ENCODE results near the gene KLHL35.

KLHL35 gene

DNA sequence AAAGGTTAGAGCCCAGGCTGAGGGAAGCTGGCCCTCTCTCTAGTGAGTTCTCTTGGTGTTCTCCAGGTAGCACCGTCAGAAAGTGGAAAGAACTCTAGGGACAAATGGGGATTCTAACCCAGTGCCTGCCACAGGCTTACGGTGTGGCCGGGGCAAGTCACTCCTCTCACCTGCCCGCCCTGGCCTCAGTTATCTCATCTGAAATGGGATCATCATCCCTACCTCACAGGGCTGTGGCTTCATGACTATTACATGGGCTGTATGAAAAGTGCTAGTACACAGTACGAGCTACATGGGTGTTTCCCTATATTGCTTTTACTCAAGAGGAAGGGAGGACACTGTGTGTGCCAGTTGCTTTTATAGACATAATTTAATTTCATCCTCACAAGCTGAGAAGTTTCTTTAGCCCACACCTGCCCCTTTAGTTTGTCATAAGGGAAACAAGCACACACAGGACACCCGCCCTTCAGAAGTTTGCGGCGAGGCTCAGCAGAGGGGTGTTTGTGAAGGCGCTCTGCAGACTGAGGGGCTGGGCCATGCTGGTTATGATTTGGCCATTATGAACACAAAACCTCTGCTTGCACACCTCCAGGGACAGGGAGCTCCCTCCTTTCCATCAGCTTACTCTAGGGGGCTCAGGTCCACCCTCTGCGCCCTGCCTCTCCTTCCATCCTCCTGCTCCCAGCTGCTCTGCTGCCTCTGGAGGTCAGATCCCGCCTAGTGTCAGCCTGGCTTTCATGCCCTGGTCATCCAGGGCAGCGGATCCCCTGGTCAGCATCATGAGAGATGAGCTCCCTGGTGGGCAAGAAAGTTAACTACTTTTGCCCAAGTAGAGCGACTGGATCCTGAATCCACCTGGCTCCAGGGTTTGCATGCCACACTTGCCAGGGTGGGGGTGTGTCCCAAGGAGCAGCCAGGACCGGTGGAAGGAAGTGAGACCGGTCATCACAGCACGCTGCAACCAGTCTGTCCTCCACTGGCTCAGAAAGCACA, 1.2 kb downstream of the KLHL35 start:
- Histone ChIP-seq H3K4me3 (ENCODE audit: insufficient read depth, low read depth, low read length) (no peak overlapping the region), H3K9me3 (ENCODE audit: control insufficient read depth, low read length) (no peaks in the 10 kb centered on the region), H3K27me3 (ENCODE audit: control insufficient read depth, insufficient read depth, low read length, poor library complexity, severe bottlenecking) (peaks cover 58% of the 10 kb centered on the region), H3K36me3 (ENCODE audit: control insufficient read depth, insufficient read depth, low read length) (no peaks in the 10 kb centered on the region), H3K4me1 (ENCODE audit: control insufficient read depth, insufficient read depth, low read length) (peaks cover 7% of the 10 kb centered on the region), H3K27ac (ENCODE audit: insufficient read depth, low read depth, low read length, poor library complexity, severe bottlenecking) (no peak overlapping the region)
- 55 to 58% methylated on average over 16 of the region's 16 CpGs for WGBS, 2 experiments

DNA sequence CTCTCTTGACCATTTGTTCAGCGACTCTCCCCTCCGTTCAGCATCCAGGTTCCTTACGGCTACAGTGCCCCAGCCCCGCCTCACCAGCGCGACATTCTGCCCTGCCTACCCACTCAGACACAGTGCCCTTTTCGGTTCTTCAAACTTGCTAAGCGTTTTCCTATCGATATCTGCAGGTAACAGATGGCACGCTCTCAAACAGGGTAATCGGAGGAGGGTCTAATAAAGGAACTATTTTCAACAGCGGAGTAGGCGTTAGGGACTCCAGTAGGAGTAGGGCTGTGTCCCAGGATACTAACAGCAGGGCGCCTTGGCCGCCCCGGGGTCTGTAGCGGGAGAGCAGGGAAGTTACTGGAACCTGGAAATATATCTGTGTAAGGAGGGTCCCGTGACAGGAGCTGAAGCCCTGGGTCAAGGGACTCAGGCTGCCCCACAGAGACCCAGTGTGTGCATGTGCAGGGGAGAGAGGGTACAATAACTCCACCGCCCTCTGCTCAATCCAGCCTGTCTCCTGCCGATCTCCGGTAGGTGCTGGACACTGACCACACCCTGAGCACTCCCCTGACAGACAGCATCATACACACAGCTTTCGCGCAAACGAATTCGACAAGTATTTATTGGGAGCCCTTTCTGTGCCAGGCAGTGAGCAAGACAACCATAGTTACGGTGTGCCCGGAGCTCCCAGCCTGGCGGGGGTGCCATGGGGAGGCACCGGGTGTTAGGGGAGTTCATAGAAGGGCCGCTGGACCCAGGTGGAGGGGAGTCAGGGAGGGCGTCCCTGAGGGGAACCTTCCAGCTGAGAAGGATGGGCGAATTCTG, 2.1 kb downstream of the KLHL35 start:
- H3K27me3 ChIP-seq (ENCODE audit: control insufficient read depth, insufficient read depth, low read length, poor library complexity, severe bottlenecking), result peaks cover 58% of the 10 kb centered on the region
- WGBS, 2 experiments, result 37% methylated on average over 32 of the region's 32 CpGs
- H3K4me1 ChIP-seq (ENCODE audit: control insufficient read depth, insufficient read depth, low read length), result peaks cover 7% of the 10 kb centered on the region
- H3K4me3 ChIP-seq (ENCODE audit: insufficient read depth, low read depth, low read length), result peak overlapping the region; percentile 29
- no peaks in the 10 kb centered on the region for H3K9me3 ChIP-seq (ENCODE audit: control insufficient read depth, low read length)
- H3K27ac ChIP-seq (ENCODE audit: insufficient read depth, low read depth, low read length, poor library complexity, severe bottlenecking), result no peak overlapping the region
- H3K36me3 ChIP-seq (ENCODE audit: control insufficient read depth, insufficient read depth, low read length), result no peaks in the 10 kb centered on the region

DNA sequence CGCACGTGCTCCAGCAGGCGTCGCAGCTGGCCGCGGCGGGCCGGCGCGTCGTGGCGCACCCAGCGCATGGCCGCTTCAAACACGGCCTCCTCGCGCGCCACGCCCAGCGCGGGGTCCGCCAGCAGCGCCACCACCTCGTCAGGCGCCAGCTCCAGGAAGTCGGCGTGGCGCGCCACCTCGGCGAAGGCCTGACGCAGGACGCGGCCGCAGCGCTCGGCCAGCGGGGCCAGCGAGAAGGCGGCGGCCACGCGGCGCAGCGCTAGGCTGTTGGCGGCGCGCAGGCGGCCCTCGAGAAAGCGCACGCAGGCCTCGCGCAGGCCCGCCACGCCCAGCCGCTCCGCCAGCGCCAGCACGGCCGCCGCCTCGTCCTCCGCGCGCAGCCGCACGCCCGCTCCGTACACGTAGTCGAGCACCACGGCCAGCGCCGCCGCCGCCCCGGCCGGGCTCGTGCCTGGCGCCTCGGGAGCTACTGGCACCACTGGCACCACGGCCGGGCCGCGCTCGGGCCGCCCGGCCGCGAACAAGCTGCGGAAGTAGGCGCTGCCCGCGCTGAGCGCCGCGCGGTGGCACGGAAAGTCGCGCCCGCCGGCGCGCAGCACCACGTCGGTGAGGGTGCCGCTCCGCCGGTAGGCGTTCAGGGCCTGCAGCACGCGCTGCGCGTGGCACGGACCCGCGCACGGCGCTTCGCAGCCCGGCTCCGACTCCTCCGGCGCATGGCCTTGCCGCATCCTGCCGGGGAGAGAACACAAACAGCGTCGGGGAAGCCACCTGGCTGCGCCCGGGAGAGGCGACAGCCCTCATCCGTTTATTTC, 2.9 kb downstream of the KLHL35 start:
- WGBS, 2 experiments, result 2% methylated on average over 134 of the region's 134 CpGs
- no peaks in the 10 kb centered on the region for H3K36me3 ChIP-seq (ENCODE audit: control insufficient read depth, insufficient read depth, low read length)
- H3K27ac ChIP-seq (ENCODE audit: insufficient read depth, low read depth, low read length, poor library complexity, severe bottlenecking), result no peak overlapping the region
- H3K9me3 ChIP-seq (ENCODE audit: control insufficient read depth, low read length), result no peaks in the 10 kb centered on the region
- peaks cover 7% of the 10 kb centered on the region for H3K4me1 ChIP-seq (ENCODE audit: control insufficient read depth, insufficient read depth, low read length)
- H3K4me3 ChIP-seq (ENCODE audit: insufficient read depth, low read depth, low read length), result peak overlapping the region; percentile 29
- H3K27me3 ChIP-seq (ENCODE audit: control insufficient read depth, insufficient read depth, low read length, poor library complexity, severe bottlenecking), result peaks cover 58% of the 10 kb centered on the region

DNA sequence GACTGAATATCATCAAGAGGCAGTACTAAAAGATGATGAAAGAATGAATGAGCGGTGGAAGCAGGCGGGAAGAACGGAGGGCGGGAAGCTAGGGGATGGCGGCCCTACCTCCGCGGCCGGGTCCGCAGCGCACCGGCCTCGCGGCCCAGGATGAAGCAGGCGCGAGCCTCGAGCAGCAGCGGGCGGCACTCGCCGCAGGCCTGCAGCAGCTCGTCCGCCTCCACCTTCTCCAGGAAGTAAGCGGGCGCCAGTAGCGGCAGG, 3.4 kb downstream of the KLHL35 start:
- no peaks in the 10 kb centered on the region for H3K9me3 ChIP-seq (ENCODE audit: control insufficient read depth, low read length)
- H3K4me3 ChIP-seq (ENCODE audit: insufficient read depth, low read depth, low read length), result peak overlapping the region; percentile 7
- 40% methylated on average over 25 of the region's 25 CpGs for WGBS, 2 experiments
- H3K27me3 ChIP-seq (ENCODE audit: control insufficient read depth, insufficient read depth, low read length, poor library complexity, severe bottlenecking), result peaks cover 58% of the 10 kb centered on the region
- H3K27ac ChIP-seq (ENCODE audit: insufficient read depth, low read depth, low read length, poor library complexity, severe bottlenecking), result no peak overlapping the region
- peaks cover 10% of the 10 kb centered on the region for H3K4me1 ChIP-seq (ENCODE audit: control insufficient read depth, insufficient read depth, low read length)
- no peaks in the 10 kb centered on the region for H3K36me3 ChIP-seq (ENCODE audit: control insufficient read depth, insufficient read depth, low read length)

DNA sequence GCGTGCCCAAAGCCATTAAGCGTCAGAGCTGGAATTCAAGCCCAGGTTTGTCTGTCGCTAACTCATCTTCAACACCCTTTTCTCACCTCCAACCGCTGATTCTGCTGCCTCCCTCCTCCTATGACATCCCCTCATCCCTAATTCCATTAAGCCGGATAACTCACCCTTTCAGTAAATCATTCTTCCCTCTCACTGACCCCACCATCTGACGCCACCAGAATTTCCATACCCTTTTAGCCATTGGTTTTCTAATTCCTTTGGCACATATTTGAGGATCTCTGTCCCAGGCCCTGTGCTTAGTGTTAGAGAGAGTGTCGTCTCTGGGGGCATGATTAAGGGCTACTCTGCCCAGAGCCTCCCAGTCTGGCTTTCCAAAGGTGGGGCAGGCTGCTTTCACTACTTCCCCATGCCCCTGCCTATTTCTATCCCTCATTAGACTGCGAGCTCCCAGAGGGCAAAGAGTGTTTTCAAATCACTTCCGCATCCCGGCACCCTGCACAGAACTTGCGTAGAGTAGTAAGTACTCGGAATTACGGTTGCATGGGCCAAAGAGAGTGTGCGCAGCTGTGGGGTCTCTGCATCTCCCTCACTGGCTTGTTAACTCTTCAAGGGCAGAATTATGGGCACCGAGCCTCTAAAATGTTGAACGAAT, 3.9 kb downstream of the KLHL35 start:
- H3K4me1 ChIP-seq (ENCODE audit: control insufficient read depth, insufficient read depth, low read length), result peaks cover 14% of the 10 kb centered on the region
- H3K27me3 ChIP-seq (ENCODE audit: control insufficient read depth, insufficient read depth, low read length, poor library complexity, severe bottlenecking), result peaks cover 58% of the 10 kb centered on the region
- 94 to 95% methylated on average over 16 of the region's 16 CpGs for WGBS, 2 experiments
- no peak overlapping the region for H3K27ac ChIP-seq (ENCODE audit: insufficient read depth, low read depth, low read length, poor library complexity, severe bottlenecking)
- H3K9me3 ChIP-seq (ENCODE audit: control insufficient read depth, low read length), result no peaks in the 10 kb centered on the region
- no peak overlapping the region for H3K4me3 ChIP-seq (ENCODE audit: insufficient read depth, low read depth, low read length)
- no peaks in the 10 kb centered on the region for H3K36me3 ChIP-seq (ENCODE audit: control insufficient read depth, insufficient read depth, low read length)

DNA sequence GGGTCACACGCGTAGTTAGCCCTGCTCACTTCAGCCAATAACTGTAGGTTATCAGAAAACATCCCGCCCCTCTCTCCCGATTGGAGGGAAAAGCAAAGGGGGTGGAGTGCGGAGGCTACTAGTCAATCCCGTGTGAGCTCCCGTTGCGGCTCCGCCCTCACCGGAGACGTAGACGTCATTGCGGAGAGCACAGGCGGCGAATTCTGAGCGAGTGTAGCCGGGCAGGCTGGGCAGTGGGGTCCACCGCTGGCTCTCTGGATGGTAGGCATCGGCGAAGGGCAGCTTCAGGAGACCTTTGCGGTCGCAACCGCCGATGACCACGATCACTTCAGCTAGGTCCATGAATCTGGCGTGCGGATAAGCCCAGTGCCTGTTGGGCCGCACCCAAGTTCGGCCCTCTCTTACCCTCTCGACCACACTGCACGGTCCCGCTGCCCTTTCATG, 4.7 kb downstream of the KLHL35 start:
- 67% methylated on average over 32 of the region's 32 CpGs for WGBS, 2 experiments
- no peak overlapping the region for H3K27ac ChIP-seq (ENCODE audit: insufficient read depth, low read depth, low read length, poor library complexity, severe bottlenecking)

DNA sequence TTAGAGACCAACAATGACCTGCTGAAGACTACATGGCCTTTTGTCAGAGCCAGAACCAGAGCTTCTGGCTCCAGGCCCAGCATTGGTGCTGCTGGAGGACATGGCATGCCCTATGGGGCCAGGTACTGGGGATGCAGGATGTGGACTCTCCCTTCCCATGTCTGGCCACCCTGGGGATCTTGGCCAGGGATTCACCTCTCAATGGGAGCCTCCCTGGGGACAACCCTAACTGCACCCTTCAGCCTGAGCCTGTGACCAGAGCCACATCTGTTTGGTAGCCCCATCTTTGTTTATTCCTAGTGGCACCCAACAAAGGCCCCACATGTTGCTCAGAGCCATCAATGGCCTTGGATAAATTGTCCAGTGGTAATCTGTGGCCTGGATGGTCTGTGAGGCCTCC, 5.8 kb downstream of the KLHL35 start:
- Histone ChIP-seq H3K27me3 (ENCODE audit: control insufficient read depth, insufficient read depth, low read length, poor library complexity, severe bottlenecking) (peaks cover 48% of the 10 kb centered on the region), H3K9me3 (ENCODE audit: control insufficient read depth, low read length) (no peaks in the 10 kb centered on the region), H3K27ac (ENCODE audit: insufficient read depth, low read depth, low read length, poor library complexity, severe bottlenecking) (no peak overlapping the region), H3K36me3 (ENCODE audit: control insufficient read depth, insufficient read depth, low read length) (peaks cover 6% of the 10 kb centered on the region), H3K4me3 (ENCODE audit: insufficient read depth, low read depth, low read length) (no peak overlapping the region), H3K4me1 (ENCODE audit: control insufficient read depth, insufficient read depth, low read length) (peaks cover 10% of the 10 kb centered on the region)

More for the DNA sequence above, 4.7 kb downstream of the KLHL35 start:
- peaks cover 15% of the 10 kb centered on the region for H3K4me1 ChIP-seq (ENCODE audit: control insufficient read depth, insufficient read depth, low read length)
- peak overlapping the region; percentile 1 for H3K4me3 ChIP-seq (ENCODE audit: insufficient read depth, low read depth, low read length)
- H3K36me3 ChIP-seq (ENCODE audit: control insufficient read depth, insufficient read depth, low read length), result no peaks in the 10 kb centered on the region
- peaks cover 58% of the 10 kb centered on the region for H3K27me3 ChIP-seq (ENCODE audit: control insufficient read depth, insufficient read depth, low read length, poor library complexity, severe bottlenecking)
- H3K9me3 ChIP-seq (ENCODE audit: control insufficient read depth, low read length), result no peaks in the 10 kb centered on the region

DNA sequence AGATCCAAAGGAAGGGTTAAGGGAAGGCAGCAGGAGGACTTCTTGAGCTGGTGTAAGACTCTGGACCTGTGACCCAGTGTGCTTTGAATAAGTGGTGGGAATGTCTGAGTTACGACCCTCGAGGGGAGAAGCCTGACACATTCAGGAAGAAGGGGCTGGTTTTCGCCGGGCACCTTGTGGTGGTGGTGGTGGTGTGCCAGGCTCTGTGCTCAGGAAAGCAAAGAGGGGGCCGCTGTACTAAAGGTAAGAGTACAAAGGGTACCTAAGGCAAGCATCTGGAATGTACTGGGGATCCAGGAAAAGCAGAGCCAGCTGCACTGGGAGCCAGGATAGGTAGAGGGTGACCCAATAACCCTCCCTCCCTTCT, 6.3 kb downstream of the KLHL35 start:
- Histone ChIP-seq H3K36me3 (ENCODE audit: control insufficient read depth, insufficient read depth, low read length) (peaks cover 6% of the 10 kb centered on the region), H3K4me3 (ENCODE audit: insufficient read depth, low read depth, low read length) (no peak overlapping the region), H3K9me3 (ENCODE audit: control insufficient read depth, low read length) (no peaks in the 10 kb centered on the region), H3K4me1 (ENCODE audit: control insufficient read depth, insufficient read depth, low read length) (peaks cover 10% of the 10 kb centered on the region), H3K27me3 (ENCODE audit: control insufficient read depth, insufficient read depth, low read length, poor library complexity, severe bottlenecking) (peaks cover 43% of the 10 kb centered on the region), H3K27ac (ENCODE audit: insufficient read depth, low read depth, low read length, poor library complexity, severe bottlenecking) (no peak overlapping the region)
- WGBS, 2 experiments, result 94 to 97% methylated on average over 5 of the region's 5 CpGs

DNA sequence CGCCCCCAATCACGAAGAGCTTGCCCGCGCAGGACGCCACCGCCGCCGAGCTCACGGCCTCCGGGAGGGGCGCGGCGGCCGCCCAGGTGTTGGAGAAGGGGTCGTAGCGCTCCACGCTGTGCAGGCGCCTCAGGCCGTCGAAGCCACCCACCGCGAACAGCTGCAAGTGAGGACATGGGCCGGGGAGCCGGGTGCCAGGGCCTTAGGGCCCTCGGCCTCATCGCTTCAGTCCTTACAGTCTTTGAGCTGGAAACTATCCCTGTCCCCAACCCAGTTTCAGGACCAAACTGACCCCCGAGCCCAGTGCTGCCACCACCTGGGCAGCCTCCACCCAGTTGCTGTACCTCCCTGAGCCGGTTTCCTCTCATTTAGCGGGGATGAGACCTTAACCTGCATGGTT, 7.6 kb downstream of the KLHL35 start:
- Histone ChIP-seq H3K4me1 (ENCODE audit: control insufficient read depth, insufficient read depth, low read length) (peaks cover 12% of the 10 kb centered on the region), H3K27me3 (ENCODE audit: control insufficient read depth, insufficient read depth, low read length, poor library complexity, severe bottlenecking) (peaks cover 30% of the 10 kb centered on the region), H3K9me3 (ENCODE audit: control insufficient read depth, low read length) (no peaks in the 10 kb centered on the region), H3K4me3 (ENCODE audit: insufficient read depth, low read depth, low read length) (no peak overlapping the region), H3K36me3 (ENCODE audit: control insufficient read depth, insufficient read depth, low read length) (peaks cover 6% of the 10 kb centered on the region), H3K27ac (ENCODE audit: insufficient read depth, low read depth, low read length, poor library complexity, severe bottlenecking) (no peak overlapping the region)
- WGBS, 2 experiments, result 87% methylated on average over 29 of the region's 29 CpGs
